Type B pancreatic cell (in vitro differentiated cells): ENCODE data around the gene RASGEF1C. TPM values are rescaled to one million over a fixed set of nuclear protein-coding genes. Genes with fewer than 3 reads are reported as not detected.

Experiments used
- DNase-seq: peaks from one replicate; pipeline ENCODE4 v3.0.0; 2021; ENCODE audit warnings: mixed read lengths; ENCODE audit not compliant: unreplicated experiment; ENCODE audit errors: extremely low spot score
- H3K27ac Mint-ChIP-seq: 2 replicates; pipeline ENCODE4 v1.8.0; 2021; ENCODE audit warnings: mild to moderate bottlenecking, mixed read lengths
- H3K27me3 Mint-ChIP-seq: 2 replicates; pipeline ENCODE4 v1.8.0; 2021; ENCODE audit warnings: mixed read lengths
- H3K36me3 Mint-ChIP-seq: 2 replicates; pipeline ENCODE4 v1.8.0; 2021; ENCODE audit warnings: mixed read lengths
- H3K4me1 Mint-ChIP-seq: one replicate; pipeline ENCODE4 v1.8.0; 2021; ENCODE audit warnings: mixed read lengths; ENCODE audit not compliant: unreplicated experiment
- H3K4me3 Mint-ChIP-seq: 2 replicates; pipeline ENCODE4 v1.8.0; 2021; ENCODE audit warnings: mild to moderate bottlenecking, mixed read lengths
- H3K9me3 Mint-ChIP-seq: 2 replicates; pipeline ENCODE4 v1.8.0; 2021; ENCODE audit warnings: mixed read lengths
- total RNA-seq: library from RNA; stranded (reverse); gene quantifications from 2 replicates; pipeline ENCODE4 v1.2.1, GENCODE V29; 2021; ENCODE audit warnings: low replicate concordance
- TF ChIP-seq, protein P1 (sequence below): fragments of 200-600 bp; sonication (generic); conservative IDR thresholded peaks from 2 replicates; pipeline ENCODE4 v1.5.0; 2021; ENCODE audit warnings: antibody characterized with exemption, mild to moderate bottlenecking

Gene RASGEF1C
- total RNA-seq, 1 donor from 2014 or later, result 0.77 TPM

DNA sequence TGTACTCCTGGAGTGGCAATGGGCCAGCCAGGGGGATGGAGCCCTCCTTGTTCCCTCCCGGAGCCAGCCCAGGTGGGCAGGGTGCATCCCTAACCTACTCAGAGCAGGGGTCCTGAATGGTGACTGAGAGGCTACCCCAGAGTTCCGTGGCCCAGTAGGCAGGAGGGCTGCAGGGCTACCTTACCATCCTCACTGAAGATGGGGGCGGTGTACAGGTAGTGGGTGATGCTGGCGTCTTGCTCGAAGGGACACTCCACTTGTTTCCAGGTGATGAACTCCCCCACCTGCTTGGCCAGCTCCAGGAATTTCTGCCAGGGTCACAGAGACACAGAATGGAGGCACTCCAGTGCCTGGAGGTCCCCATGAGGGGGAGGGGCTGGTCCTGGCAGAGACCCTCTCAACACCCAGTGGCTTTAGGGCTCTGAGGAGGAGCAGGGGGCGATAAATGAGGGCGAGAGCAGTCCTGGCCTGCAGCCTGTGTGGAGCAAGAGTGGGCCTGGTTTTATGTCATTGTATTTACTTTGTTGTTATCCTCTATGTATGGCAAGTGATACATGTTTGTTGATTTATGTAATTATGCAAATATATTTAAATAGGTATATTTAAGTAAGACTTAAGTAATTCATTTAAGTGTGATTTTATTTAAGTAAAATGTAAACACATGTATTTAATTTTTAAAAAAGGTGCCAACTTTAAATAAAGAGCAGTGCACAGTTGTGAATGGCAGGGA, 97.6 kb downstream of the RASGEF1C start:
- no peaks in the 10 kb centered on the region for H3K36me3 Mint-ChIP-seq
- no peak overlapping the region for H3K27ac Mint-ChIP-seq
- peaks cover 10% of the 10 kb centered on the region for H3K9me3 Mint-ChIP-seq
- H3K27me3 Mint-ChIP-seq, result no peaks in the 10 kb centered on the region
- no peak for DNase-seq
- TF ChIP-seq, protein P1, sequence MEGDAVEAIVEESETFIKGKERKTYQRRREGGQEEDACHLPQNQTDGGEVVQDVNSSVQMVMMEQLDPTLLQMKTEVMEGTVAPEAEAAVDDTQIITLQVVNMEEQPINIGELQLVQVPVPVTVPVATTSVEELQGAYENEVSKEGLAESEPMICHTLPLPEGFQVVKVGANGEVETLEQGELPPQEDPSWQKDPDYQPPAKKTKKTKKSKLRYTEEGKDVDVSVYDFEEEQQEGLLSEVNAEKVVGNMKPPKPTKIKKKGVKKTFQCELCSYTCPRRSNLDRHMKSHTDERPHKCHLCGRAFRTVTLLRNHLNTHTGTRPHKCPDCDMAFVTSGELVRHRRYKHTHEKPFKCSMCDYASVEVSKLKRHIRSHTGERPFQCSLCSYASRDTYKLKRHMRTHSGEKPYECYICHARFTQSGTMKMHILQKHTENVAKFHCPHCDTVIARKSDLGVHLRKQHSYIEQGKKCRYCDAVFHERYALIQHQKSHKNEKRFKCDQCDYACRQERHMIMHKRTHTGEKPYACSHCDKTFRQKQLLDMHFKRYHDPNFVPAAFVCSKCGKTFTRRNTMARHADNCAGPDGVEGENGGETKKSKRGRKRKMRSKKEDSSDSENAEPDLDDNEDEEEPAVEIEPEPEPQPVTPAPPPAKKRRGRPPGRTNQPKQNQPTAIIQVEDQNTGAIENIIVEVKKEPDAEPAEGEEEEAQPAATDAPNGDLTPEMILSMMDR, result no peak
- H3K4me3 Mint-ChIP-seq, result no peak overlapping the region
- no peaks in the 10 kb centered on the region for H3K4me1 Mint-ChIP-seq

DNA sequence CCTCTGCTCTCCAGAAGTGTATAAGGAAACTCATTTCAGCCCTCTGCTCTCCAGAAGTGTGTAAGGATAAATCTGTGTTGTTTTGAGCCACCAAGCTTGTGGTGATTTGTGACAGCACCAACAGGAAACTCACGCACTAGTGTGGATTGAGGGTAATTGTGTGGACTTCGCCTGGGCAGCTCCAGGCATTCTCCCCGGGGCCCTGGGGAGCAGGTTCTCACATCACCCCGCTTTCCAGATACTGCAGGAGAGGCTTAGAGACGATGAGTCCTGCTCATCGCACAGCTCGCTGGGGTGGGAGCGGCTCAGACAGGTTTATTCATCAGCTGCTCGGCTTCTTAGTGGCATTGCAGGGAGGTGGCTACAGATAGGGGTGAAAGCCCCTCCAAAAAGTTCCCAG, 99.1 kb downstream of the RASGEF1C start:
- DNase-seq, result no peak
- Mint-ChIP-seq H3K36me3 (no peaks in the 10 kb centered on the region), H3K4me1 (no peaks in the 10 kb centered on the region), H3K27ac (no peak overlapping the region), H3K4me3 (no peak overlapping the region), H3K9me3 (peaks cover 12% of the 10 kb centered on the region), H3K27me3 (no peaks in the 10 kb centered on the region)
- TF ChIP-seq, protein P1, result no peak

DNA sequence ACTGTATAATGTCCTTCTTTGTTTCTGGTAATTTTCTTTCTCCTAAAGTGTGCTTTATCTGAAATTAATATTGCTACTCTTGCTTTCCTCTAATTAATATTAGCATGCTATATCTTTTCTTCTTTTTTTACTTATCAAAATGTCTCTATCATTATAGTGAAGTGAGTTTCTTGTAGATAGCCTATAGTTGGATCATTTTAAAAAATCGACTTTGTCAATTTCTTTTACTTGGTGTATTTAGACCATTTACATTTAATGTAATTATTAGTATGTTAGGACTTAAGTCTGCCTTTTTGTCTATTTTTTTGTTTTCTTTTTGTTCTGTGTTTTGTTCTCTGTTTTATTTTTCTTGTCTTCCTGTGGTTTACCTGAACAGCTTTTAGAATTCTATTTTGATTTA, 102.0 kb downstream of the RASGEF1C start:
- Mint-ChIP-seq H3K9me3 (peaks cover 12% of the 10 kb centered on the region), H3K4me1 (no peaks in the 10 kb centered on the region), H3K36me3 (no peaks in the 10 kb centered on the region), H3K27ac (no peak overlapping the region), H3K27me3 (no peaks in the 10 kb centered on the region), H3K4me3 (no peak overlapping the region)
- DNase-seq, result no peak
- TF ChIP-seq, protein P1, result no peak

DNA sequence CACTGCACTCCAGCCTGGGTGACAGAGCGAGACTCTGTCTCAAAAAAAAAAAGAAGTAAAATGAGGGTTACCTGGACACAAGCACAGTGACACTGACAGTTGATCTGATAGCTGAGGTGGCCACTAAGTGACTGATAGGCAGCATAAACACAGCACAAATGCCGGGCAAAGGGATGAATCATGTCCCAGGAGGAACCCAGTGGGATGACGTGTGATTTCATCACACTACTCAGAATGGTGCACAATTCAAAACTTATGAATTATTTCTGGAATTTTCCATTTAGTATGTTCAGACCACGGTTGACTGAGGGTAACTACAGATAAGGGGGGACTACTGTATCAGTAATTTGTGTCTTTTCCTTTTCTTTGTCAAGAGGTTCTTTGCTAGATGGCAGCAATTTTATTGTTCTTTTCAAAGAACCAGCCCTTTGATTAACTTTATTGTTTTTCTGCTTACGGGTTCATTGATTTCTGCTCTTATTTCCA, 103.1 kb downstream of the RASGEF1C start:
- peaks cover 12% of the 10 kb centered on the region for H3K9me3 Mint-ChIP-seq

DNA sequence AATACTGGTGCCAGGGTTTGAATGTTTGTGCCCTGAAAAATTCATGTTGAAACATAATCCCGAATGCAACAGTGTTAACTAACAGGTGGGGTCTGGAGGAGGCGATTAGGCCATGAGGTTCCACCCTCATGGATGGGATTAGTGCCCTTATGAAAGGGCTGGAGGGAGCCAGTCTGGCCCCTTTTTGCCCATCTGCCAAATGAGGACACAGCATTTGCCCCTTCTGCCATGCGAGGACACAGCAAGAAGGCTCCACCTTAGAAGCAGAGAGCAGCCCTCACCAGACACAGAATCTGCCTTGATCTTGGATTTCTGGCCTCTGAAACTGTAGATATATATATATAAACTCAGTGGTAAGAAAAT, 104.9 kb downstream of the RASGEF1C start:
- no peak overlapping the region for H3K27ac Mint-ChIP-seq
- TF ChIP-seq, protein P1, result no peak
- H3K4me3 Mint-ChIP-seq, result no peak overlapping the region
- no peaks in the 10 kb centered on the region for H3K4me1 Mint-ChIP-seq
- no peaks in the 10 kb centered on the region for H3K27me3 Mint-ChIP-seq
- H3K9me3 Mint-ChIP-seq, result peaks cover 12% of the 10 kb centered on the region
- DNase-seq, result no peak
- H3K36me3 Mint-ChIP-seq, result no peaks in the 10 kb centered on the region

More for the DNA sequence above, 103.1 kb downstream of the RASGEF1C start:
- Mint-ChIP-seq H3K27ac (no peak overlapping the region), H3K36me3 (no peaks in the 10 kb centered on the region), H3K4me3 (no peak overlapping the region), H3K27me3 (no peaks in the 10 kb centered on the region), H3K4me1 (no peaks in the 10 kb centered on the region)
- DNase-seq, result no peak
- TF ChIP-seq, protein P1, result no peak
